ENCODE results near the gene PDK2.

- TF ChIP-seq CTCF (IDR thresholded peaks at IDR 0.05; ENCODE audit: low read depth, low read length, poor library complexity, severe bottlenecking) (no peak), EZH2phosphoT487 (IDR thresholded peaks at IDR 0.05; ENCODE audit: borderline replicate concordance, low read length) (no peak)
These were observed 46.6 kb downstream of the PDK2 start for GRCh38 chr17:50141745-50142110.
